ENCODE measurements around the gene ACSS1.

DNA sequence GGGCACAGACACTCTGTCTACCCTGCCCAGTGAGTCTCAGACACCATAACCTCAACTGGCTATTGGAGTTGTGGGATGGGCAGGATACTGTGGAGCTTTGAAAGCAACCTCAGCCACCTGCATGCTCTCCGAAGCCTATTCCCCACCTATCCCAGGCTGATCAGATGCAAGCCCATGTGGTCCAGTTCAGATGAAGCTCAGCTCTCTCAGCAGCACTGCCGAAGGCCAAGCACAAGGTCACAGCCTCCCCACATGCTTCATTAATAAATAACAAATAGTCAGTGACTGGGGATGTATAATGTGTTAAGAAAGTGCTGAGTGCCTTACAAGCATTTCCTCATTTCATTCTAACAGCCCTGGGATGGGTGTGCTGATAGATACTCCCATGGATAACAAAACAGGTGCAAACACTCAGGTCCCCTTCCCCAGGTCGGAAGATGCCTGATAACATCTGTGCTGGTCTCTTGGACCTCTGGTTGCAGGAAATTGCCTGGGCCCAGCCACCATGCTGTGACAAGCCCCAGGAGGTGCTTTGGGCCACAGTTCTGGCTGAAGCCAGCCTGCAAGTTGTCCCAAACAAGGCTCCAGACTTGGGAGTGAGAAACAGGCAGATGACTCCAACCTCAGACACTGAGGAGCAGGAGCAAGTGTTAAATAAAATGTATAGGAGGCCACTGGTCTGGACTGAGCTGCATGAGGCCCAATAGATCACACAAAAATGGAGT, 3.7 kb downstream of the ACSS1 start:
- TF ChIP-seq, protein P1, sequence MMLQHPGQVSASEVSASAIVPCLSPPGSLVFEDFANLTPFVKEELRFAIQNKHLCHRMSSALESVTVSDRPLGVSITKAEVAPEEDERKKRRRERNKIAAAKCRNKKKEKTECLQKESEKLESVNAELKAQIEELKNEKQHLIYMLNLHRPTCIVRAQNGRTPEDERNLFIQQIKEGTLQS (CRISPR knock-in tag; conservative IDR thresholded peaks at IDR 0.05), result no peak
- TF ChIP-seq NFYB (CRISPR knock-in tag; conservative IDR thresholded peaks at IDR 0.05; ENCODE audit: low read depth), result no peak
- TF ChIP-seq, protein P2, sequence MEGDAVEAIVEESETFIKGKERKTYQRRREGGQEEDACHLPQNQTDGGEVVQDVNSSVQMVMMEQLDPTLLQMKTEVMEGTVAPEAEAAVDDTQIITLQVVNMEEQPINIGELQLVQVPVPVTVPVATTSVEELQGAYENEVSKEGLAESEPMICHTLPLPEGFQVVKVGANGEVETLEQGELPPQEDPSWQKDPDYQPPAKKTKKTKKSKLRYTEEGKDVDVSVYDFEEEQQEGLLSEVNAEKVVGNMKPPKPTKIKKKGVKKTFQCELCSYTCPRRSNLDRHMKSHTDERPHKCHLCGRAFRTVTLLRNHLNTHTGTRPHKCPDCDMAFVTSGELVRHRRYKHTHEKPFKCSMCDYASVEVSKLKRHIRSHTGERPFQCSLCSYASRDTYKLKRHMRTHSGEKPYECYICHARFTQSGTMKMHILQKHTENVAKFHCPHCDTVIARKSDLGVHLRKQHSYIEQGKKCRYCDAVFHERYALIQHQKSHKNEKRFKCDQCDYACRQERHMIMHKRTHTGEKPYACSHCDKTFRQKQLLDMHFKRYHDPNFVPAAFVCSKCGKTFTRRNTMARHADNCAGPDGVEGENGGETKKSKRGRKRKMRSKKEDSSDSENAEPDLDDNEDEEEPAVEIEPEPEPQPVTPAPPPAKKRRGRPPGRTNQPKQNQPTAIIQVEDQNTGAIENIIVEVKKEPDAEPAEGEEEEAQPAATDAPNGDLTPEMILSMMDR (IDR thresholded peaks at IDR 0.05), result no peak

Measured in WTC11 (cell line).